Measurements from ENCODE around the gene SLC26A2. TPM values are rescaled to one million over a fixed set of nuclear protein-coding genes. Genes with fewer than 3 reads are reported as not detected.

Gene SLC26A2
- total RNA-seq, 1 experiment from 2014 or later = 43.9 TPM

DNA sequence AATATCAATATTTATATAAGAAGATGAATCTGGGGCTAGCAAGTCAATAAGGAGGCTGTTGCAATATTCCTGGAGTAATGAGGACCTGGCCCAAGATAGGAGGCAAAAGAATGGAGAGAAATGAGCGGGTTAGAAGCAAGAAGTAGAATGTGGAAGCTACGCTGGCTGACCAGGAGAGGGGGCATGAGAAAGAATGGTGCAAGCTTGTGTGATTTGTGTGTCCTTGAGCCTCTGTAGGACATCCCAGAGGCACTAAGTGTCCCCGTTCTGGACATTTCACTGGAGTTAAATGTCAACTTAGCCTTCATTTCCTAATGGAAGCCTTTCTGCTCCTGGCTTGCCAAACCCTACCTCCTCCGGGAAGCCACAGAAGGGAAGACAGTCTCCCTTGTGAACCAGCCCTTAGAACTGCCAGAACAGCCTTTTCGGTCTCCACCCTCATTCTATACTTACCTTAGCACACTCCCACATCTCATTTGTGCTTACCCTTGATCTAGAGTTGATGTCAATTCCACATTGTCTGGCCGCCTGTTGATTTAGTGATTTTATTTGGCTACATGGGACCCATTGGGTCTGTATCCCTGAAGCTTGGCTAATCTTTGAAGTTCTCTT lies 9.3 kb upstream of the SLC26A2 start:
- Histone ChIP-seq H3K36me3 (ENCODE audit: control insufficient read depth, insufficient read depth, low read length) (no peaks in the 10 kb centered on the region; the same call in 1 of the 2 replicates), H3K27me3 (replicated peaks; ENCODE audit: control insufficient read depth, insufficient read depth, low read length) (no peaks in the 10 kb centered on the region), H3K4me3 (ENCODE audit: low read depth, low read length) (no peak overlapping the region), H3K4me1 (peaks cover 14% of the 10 kb centered on the region), H3K9me3 (no peaks in the 10 kb centered on the region)
- Mint-ChIP-seq H3K27me3 (ENCODE audit: insufficient read depth, unreplicated experiment) (no peaks in the 10 kb centered on the region), H3K4me1 (ENCODE audit: low read depth, unreplicated experiment) (peaks cover 12% of the 10 kb centered on the region), H3K4me3 (ENCODE audit: unreplicated experiment) (no peak overlapping the region), H3K9me3 (ENCODE audit: unreplicated experiment) (no peaks in the 10 kb centered on the region), H3K36me3 (ENCODE audit: insufficient read depth, unreplicated experiment) (no peaks in the 10 kb centered on the region), H3K27ac (ENCODE audit: unreplicated experiment) (peak overlapping the region; percentile 11)
- intact Hi-C loops (cut with micrococcal nuclease; ENCODE audit: unreplicated experiment) = no loop called here
- DNase-seq = peak in 1 of 2 experiments; percentile 20
- POLR2A ChIA-PET = interaction anchor here (1.9 kb wide), 1 partner anchor 9 kb away, joined by 9 read pairs; the partner anchor contains the start of gene SLC26A2
- CTCF ChIA-PET = interaction anchor here (1.2 to 1.9 kb wide), 3 partner anchors 8 to 11 kb away, joined by 3 to 7 read pairs (median 5); partner anchors contain the start of gene SLC26A2
- TF ChIP-seq, protein P1, sequence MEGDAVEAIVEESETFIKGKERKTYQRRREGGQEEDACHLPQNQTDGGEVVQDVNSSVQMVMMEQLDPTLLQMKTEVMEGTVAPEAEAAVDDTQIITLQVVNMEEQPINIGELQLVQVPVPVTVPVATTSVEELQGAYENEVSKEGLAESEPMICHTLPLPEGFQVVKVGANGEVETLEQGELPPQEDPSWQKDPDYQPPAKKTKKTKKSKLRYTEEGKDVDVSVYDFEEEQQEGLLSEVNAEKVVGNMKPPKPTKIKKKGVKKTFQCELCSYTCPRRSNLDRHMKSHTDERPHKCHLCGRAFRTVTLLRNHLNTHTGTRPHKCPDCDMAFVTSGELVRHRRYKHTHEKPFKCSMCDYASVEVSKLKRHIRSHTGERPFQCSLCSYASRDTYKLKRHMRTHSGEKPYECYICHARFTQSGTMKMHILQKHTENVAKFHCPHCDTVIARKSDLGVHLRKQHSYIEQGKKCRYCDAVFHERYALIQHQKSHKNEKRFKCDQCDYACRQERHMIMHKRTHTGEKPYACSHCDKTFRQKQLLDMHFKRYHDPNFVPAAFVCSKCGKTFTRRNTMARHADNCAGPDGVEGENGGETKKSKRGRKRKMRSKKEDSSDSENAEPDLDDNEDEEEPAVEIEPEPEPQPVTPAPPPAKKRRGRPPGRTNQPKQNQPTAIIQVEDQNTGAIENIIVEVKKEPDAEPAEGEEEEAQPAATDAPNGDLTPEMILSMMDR (IDR thresholded peaks at IDR 0.05; ENCODE audit: insufficient read depth in 1 of 2, low read depth in 1 of 2, low read length in 1 of 2, severe bottlenecking in 1 of 2, unreplicated experiment in 1 of 2) = peak; percentile 24 to 25
- no TSS peak for BruUV-seq (replicated peaks)

DNA sequence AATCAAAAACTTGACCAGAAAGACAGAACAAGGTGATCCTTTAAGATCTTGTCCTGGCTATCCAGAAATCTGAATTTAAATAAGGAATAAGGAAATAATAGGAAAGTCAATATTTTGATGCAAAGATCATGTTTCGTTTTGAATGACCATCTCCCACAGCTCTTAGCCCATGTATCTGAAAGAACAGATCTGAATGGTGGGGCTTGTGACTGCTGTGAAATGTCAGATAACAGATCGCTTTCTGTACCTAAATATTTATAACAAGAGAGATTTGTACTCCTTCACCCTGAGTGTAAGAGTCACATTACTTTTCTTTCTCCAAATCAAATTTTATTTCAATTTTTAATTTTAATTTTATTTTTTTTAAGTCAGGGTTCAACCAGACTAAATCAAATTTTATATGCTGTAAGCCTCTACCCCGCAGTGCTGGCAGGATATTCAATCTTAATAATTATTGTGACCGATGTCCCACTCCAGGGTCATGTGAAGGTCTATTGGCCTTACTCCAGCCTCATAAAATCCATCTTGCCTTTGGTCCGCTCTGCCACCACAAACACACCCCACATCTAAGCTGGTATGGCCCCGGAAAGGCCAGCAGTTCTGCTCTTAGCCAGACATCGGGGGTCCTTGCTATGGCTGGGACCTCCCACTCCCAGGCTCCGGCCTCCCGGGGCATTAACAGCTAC lies 7.0 kb upstream of the SLC26A2 start:
- H3K9me3 Mint-ChIP-seq (ENCODE audit: unreplicated experiment) = no peaks in the 10 kb centered on the region
- no peaks in the 10 kb centered on the region for H3K36me3 Mint-ChIP-seq (ENCODE audit: insufficient read depth, unreplicated experiment)
- TF ChIP-seq, protein P1 (IDR thresholded peaks at IDR 0.05; ENCODE audit: insufficient read depth in 1 of 2, low read depth in 1 of 2, low read length in 1 of 2, severe bottlenecking in 1 of 2, unreplicated experiment in 1 of 2) = no peak
- no TSS peak for BruUV-seq (replicated peaks)
- no peak overlapping the region for H3K27ac Mint-ChIP-seq (ENCODE audit: unreplicated experiment)
- no peaks in the 10 kb centered on the region for H3K27me3 Mint-ChIP-seq (ENCODE audit: insufficient read depth, unreplicated experiment)
- H3K9me3 ChIP-seq = no peaks in the 10 kb centered on the region
- H3K4me3 Mint-ChIP-seq (ENCODE audit: unreplicated experiment) = no peak overlapping the region
- H3K36me3 ChIP-seq (ENCODE audit: control insufficient read depth, insufficient read depth, low read length) = no peaks in the 10 kb centered on the region; the same call in 1 of the 2 replicates
- peaks cover 18% of the 10 kb centered on the region for H3K4me1 ChIP-seq
- no peaks in the 10 kb centered on the region for H3K27me3 ChIP-seq (replicated peaks; ENCODE audit: control insufficient read depth, insufficient read depth, low read length)
- ChIA-PET POLR2A (no interaction called here), CTCF (interaction anchor here (0.6 kb wide), 1 partner anchor 120 kb away, joined by 3 read pairs; no protein-coding TSS in a partner anchor)
- intact Hi-C loops (cut with micrococcal nuclease; ENCODE audit: unreplicated experiment) = no loop called here
- peaks cover 2% of the 10 kb centered on the region for H3K4me1 Mint-ChIP-seq (ENCODE audit: low read depth, unreplicated experiment)
- no peak overlapping the region for H3K4me3 ChIP-seq (ENCODE audit: low read depth, low read length)
- DNase-seq = no peak

DNA sequence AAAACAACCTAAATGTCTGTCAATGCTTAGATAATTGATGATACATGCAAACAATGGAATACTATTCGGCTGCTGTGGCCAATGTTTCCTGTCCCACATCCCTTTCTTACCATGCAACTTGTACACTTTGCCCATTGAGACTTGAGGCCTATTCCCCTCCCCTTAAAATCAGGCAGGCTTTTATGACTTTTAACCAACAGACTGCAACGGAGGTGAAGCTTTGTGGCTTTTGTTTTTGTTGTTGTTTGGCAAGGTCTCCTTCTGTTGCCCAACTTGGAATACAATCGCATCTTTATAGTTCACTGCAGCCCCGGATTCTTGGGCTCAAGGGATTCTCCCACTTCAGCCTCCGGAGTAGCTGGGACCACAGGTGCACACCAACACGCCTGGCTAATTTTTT lies 5.8 kb upstream of the SLC26A2 start:
- Mint-ChIP-seq H3K4me3 (ENCODE audit: unreplicated experiment) (no peak overlapping the region), H3K36me3 (ENCODE audit: insufficient read depth, unreplicated experiment) (peaks cover 6% of the 10 kb centered on the region), H3K4me1 (ENCODE audit: low read depth, unreplicated experiment) (peaks cover 8% of the 10 kb centered on the region), H3K9me3 (ENCODE audit: unreplicated experiment) (no peaks in the 10 kb centered on the region), H3K27ac (ENCODE audit: unreplicated experiment) (no peak overlapping the region), H3K27me3 (ENCODE audit: insufficient read depth, unreplicated experiment) (no peaks in the 10 kb centered on the region)
- CTCF ChIA-PET = no interaction called here
- DNase-seq = no peak
- Histone ChIP-seq H3K9me3 (no peaks in the 10 kb centered on the region), H3K36me3 (ENCODE audit: control insufficient read depth, insufficient read depth, low read length) (no peaks in the 10 kb centered on the region; the same call in 1 of the 2 replicates), H3K27me3 (replicated peaks; ENCODE audit: control insufficient read depth, insufficient read depth, low read length) (no peaks in the 10 kb centered on the region), H3K4me1 (peaks cover 30% of the 10 kb centered on the region), H3K4me3 (ENCODE audit: low read depth, low read length) (no peak overlapping the region)
- no TSS peak for BruUV-seq (replicated peaks)
- intact Hi-C loops (cut with micrococcal nuclease; ENCODE audit: unreplicated experiment) = no loop called here
- TF ChIP-seq, protein P1 (IDR thresholded peaks at IDR 0.05; ENCODE audit: insufficient read depth in 1 of 2, low read depth in 1 of 2, low read length in 1 of 2, severe bottlenecking in 1 of 2, unreplicated experiment in 1 of 2) = no peak
- POLR2A ChIA-PET = no interaction called here

Measured in Caco-2 (cell line).